ENCODE data around the gene LAMB1. TPM values are rescaled to one million over a fixed set of nuclear protein-coding genes. Genes with fewer than 3 reads are reported as not detected.

The LAMB1 gene
- total RNA-seq, 3 donors from 2014 or later = 115 to 324 (median 300) TPM

DNA sequence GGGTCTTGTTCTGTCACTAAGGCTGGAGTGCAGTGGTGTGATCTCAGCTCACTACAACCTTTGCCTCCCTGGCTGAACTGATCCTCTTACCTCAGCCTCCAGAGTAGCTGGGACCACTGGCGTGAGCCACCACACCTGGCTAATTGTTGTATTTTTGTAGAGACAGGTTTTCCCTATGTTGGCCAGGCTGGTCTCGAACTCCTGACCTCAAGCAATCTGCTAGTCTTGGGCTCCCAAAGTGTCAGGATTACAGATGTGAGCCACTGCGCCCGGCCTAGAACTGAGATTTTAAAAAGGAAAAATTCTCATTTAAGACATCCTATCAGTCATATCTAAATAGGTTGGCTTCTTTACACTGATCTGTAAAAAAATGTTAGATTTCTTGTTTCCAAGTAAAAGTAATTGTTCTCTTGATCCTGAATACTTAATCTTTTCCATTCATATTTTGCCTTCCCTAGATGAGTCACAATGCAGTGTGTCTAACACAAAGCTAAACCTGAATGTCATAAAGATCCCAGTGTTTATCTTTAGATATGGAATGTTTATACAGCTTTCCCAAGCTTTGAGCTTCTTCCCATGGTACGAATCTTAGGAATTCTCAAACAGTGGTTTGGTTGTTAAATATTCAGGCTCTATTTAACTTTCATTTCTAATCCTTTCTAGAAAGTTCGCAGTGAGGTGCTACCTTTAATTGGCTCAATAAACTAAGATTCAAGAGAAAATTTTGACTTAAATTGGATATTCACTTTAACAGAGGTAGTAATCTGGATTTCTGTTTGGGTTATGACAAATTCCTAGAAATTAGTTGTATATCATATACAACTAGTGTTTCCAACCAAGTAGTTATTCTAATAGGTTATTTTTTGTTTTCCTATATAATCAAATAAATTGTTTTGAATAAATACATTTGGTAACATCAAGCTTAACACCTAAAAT is 12.1 kb upstream of the LAMB1 start:
- Histone ChIP-seq H3K27me3 (no peaks in the 10 kb centered on the region), H3K4me1 (no peaks in the 10 kb centered on the region), H3K27ac (no peak overlapping the region), H3K9me3 (no peaks in the 10 kb centered on the region), H3K4me3 (no peak overlapping the region), H3K36me3 (no peaks in the 10 kb centered on the region)
- no peak for DNase-seq (ENCODE audit: low spot score in 2 of 2)
- intact Hi-C loops (cut with DNase I; ENCODE audit: low total_unique reads) = no loop called here
- TF ChIP-seq, protein P1, sequence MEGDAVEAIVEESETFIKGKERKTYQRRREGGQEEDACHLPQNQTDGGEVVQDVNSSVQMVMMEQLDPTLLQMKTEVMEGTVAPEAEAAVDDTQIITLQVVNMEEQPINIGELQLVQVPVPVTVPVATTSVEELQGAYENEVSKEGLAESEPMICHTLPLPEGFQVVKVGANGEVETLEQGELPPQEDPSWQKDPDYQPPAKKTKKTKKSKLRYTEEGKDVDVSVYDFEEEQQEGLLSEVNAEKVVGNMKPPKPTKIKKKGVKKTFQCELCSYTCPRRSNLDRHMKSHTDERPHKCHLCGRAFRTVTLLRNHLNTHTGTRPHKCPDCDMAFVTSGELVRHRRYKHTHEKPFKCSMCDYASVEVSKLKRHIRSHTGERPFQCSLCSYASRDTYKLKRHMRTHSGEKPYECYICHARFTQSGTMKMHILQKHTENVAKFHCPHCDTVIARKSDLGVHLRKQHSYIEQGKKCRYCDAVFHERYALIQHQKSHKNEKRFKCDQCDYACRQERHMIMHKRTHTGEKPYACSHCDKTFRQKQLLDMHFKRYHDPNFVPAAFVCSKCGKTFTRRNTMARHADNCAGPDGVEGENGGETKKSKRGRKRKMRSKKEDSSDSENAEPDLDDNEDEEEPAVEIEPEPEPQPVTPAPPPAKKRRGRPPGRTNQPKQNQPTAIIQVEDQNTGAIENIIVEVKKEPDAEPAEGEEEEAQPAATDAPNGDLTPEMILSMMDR (IDR thresholded peaks at IDR 0.05) = no peak
- TF ChIP-seq POLR2A (IDR thresholded peaks at IDR 0.05) (no peak), POLR2AphosphoS5 (IDR thresholded peaks at IDR 0.05) (no peak)

DNA sequence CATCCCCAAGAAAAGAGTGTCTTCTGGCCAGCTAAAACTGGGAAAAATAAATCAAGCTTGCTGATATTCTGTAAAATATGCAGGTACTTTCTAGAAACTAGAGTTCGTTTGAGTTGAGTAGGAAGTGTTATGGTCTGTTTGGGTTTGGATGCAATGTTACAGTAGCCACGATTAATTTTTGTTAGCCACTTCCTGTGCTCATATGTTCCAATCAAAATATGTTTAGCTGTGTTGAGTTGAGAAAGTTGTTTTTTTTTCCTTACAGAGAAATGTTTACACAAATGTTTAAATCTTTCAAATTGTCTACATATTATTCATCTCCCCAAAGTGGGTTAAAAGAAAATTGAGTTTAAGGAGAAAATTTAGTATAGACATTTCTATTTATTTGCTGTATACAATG is 11.3 kb upstream of the LAMB1 start:
- intact Hi-C loops (cut with DNase I; ENCODE audit: low total_unique reads) = no loop called here
- no peak overlapping the region for H3K4me3 ChIP-seq
- H3K27me3 ChIP-seq = no peaks in the 10 kb centered on the region
- H3K4me1 ChIP-seq = no peaks in the 10 kb centered on the region
- no peak overlapping the region for H3K27ac ChIP-seq
- no peaks in the 10 kb centered on the region for H3K36me3 ChIP-seq
- no peaks in the 10 kb centered on the region for H3K9me3 ChIP-seq
- TF ChIP-seq POLR2A (IDR thresholded peaks at IDR 0.05) (no peak), POLR2AphosphoS5 (IDR thresholded peaks at IDR 0.05) (no peak)
- TF ChIP-seq, protein P1 (IDR thresholded peaks at IDR 0.05) = no peak
- DNase-seq (ENCODE audit: low spot score in 2 of 2) = no peak

DNA sequence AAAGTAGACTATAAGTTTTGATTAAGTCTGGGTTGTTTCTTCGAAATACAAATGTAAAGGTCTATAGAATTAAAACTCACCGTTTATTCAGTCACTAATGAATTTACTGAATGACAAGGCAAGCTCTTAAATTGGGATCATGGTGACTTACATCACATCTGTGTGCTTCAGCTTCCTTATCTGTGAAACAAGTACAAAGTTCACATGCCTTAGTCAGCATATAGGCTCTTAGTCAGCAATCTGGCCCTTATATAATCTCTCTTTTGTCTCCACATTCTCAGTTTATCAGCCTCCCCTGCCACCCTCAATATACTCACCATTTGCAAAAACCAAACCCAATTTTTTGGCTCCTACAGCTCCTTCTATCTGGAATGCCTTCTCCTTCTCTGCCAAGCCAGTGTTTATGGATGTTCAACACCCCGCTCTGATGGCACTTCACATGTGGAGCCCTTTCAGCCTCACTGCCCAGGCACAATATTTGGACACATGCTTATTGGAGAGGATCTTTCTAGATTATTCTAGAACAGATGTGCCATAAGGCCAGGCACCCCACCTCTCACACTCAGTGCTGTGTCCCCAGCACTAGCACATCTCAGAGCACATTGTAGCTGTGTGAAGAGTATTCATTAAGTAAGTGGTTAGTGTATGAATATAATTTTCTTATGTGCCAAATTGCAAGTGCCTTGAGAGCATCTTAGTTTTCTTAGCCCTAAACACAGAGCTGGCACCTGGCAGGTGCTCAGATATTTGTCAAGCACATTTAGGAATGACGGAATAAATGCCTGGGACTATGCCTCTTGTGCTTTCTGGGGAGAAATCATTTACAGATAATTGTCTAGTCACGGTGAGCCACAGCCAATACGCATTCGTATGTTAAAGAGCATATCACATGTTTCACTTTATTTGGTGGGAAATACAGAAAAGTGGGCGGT is 9.8 kb upstream of the LAMB1 start:
- Histone ChIP-seq H3K4me1 (no peaks in the 10 kb centered on the region), H3K9me3 (no peaks in the 10 kb centered on the region), H3K36me3 (no peaks in the 10 kb centered on the region), H3K27ac (no peak overlapping the region), H3K4me3 (no peak overlapping the region), H3K27me3 (no peaks in the 10 kb centered on the region)
- intact Hi-C loops (cut with DNase I; ENCODE audit: low total_unique reads) = no loop called here
- TF ChIP-seq, protein P1 (IDR thresholded peaks at IDR 0.05) = no peak
- no peak for DNase-seq (ENCODE audit: low spot score in 2 of 2)

DNA sequence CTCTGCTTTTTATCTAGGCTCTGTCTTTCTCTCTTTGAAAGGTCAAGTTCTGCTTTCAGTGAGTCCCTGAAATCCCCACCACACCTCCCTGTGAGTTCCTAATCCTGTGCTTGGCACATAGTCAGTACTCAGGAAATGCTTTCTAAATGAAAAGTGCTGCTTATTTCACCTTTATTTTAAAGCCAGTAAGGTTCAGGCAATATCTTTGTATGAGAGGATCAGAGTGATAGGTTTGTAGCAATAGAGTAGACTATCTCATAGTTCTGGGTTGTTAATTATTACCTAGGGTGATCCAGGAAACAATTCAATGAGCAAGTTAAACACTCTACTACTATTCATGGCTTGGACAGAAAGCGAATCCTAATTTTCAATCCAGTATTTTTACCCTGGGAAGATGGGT is 7.4 kb upstream of the LAMB1 start:
- TF ChIP-seq, protein P1 (IDR thresholded peaks at IDR 0.05) = no peak
- TF ChIP-seq POLR2AphosphoS5 (IDR thresholded peaks at IDR 0.05) (no peak), POLR2A (IDR thresholded peaks at IDR 0.05) (no peak)
- no peak for DNase-seq (ENCODE audit: low spot score in 2 of 2)
- no peak overlapping the region for H3K27ac ChIP-seq
- H3K36me3 ChIP-seq = no peaks in the 10 kb centered on the region
- no peak overlapping the region for H3K4me3 ChIP-seq
- H3K4me1 ChIP-seq = no peaks in the 10 kb centered on the region
- H3K9me3 ChIP-seq = no peaks in the 10 kb centered on the region
- intact Hi-C loops (cut with DNase I; ENCODE audit: low total_unique reads) = no loop called here
- no peaks in the 10 kb centered on the region for H3K27me3 ChIP-seq

DNA sequence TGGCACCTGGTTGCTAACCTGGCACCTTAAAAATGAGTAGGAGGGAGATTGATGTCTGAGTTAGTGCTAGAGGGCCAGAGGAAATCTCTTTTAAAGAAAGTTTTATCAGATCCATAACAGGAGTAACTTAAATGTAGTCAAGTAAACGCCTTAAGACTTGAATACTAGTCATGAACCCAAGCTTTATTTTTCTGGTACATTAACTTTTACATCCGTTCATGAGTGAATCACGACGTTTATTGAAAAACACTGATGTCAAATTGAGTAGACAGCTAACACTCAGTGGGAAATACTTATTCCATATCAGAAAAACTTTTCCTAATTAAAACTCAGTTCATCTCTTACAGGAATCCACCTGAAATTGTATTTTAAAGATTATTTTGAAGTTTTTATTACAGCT is 6.9 kb upstream of the LAMB1 start:
- no peaks in the 10 kb centered on the region for H3K4me1 ChIP-seq
- no peaks in the 10 kb centered on the region for H3K27me3 ChIP-seq
- H3K36me3 ChIP-seq = no peaks in the 10 kb centered on the region
- no peak overlapping the region for H3K4me3 ChIP-seq
- TF ChIP-seq, protein P1 (IDR thresholded peaks at IDR 0.05) = no peak
- TF ChIP-seq POLR2AphosphoS5 (IDR thresholded peaks at IDR 0.05) (no peak), POLR2A (IDR thresholded peaks at IDR 0.05) (no peak)
- no peaks in the 10 kb centered on the region for H3K9me3 ChIP-seq
- no peak overlapping the region for H3K27ac ChIP-seq
- intact Hi-C loops (cut with DNase I; ENCODE audit: low total_unique reads) = no loop called here
- DNase-seq (ENCODE audit: low spot score in 2 of 2) = no peak

Data from breast epithelium (tissue), 4 donors.